ENCODE data around the gene MYH6.
"Not testable (repeated sequence)": the region's sequence is repeated elsewhere in the genome, so short reads cannot be mapped to it uniquely, and the experiment has no call there.

The MYH6 gene

GRCh38 chr14:23389396-23389795, 18.7 kb downstream of the MYH6 start:
- DNase-seq: no peak

- DNase-seq: no peak
Observed at GRCh38 chr14:23388996-23389395, 19.1 kb downstream of the MYH6 start.

- DNase-seq: no peak
Observed at GRCh38 chr14:23387916-23388882, 19.9 kb downstream of the MYH6 start.

- DNase-seq: no peak
Observed at GRCh38 chr14:23386999-23387398, 21.1 kb downstream of the MYH6 start.

GRCh38 chr14:23386266-23386657, 21.8 kb downstream of the MYH6 start:
- not testable (repeated sequence) for DNase-seq

- no peak for DNase-seq
Observed at GRCh38 chr14:23385642-23386265, 22.3 kb downstream of the MYH6 start.

- no peak for DNase-seq
Observed at GRCh38 chr14:23385244-23385641, 22.8 kb downstream of the MYH6 start.

GRCh38 chr14:23384364-23385080, 23.6 kb downstream of the MYH6 start:
- no peak for DNase-seq

- no peak for DNase-seq
Observed at GRCh38 chr14:23382731-23383440, 25.2 kb downstream of the MYH6 start.

- no peak for DNase-seq
Observed at GRCh38 chr14:23382276-23382675, 25.8 kb downstream of the MYH6 start.

- DNase-seq: no peak
Observed at GRCh38 chr14:23381871-23382270, 26.2 kb downstream of the MYH6 start.

- no peak for DNase-seq
Observed at GRCh38 chr14:23380976-23381375, 27.1 kb downstream of the MYH6 start.

GRCh38 chr14:23380197-23380914, 27.7 kb downstream of the MYH6 start:
- DNase-seq: no peak

- peak; percentile 57 for DNase-seq
Observed at GRCh38 chr14:23379366-23380196, 28.5 kb downstream of the MYH6 start.

GRCh38 chr14:23378612-23379220, 29.4 kb downstream of the MYH6 start:
- DNase-seq: no peak

GRCh38 chr14:23377573-23378563, 30.2 kb downstream of the MYH6 start:
- no peak for DNase-seq

- no peak for DNase-seq
Observed at GRCh38 chr14:23377198-23377550, 30.9 kb downstream of the MYH6 start.

GRCh38 chr14:23376482-23377197, 31.4 kb downstream of the MYH6 start, which contains the start of gene CMTM5:
Gene CMTM5 (plus strand): TSS chr14:23377046. CDS start chr14:23377252, 206 bp downstream.
- DNase-seq: no peak

All from effector CD4-positive, alpha-beta T cell (primary cell).